ENCODE results near the gene NFKBIZ. TPM values are rescaled to one million over a fixed set of nuclear protein-coding genes. Genes with fewer than 3 reads are reported as not detected.
"Not testable (repeated sequence)": the region's sequence is repeated elsewhere in the genome, so short reads cannot be mapped to it uniquely, and the experiment has no call there.

NFKBIZ gene
- total RNA-seq, 2 donors from 2014 or later, result 26.6 to 28.7 TPM

DNA sequence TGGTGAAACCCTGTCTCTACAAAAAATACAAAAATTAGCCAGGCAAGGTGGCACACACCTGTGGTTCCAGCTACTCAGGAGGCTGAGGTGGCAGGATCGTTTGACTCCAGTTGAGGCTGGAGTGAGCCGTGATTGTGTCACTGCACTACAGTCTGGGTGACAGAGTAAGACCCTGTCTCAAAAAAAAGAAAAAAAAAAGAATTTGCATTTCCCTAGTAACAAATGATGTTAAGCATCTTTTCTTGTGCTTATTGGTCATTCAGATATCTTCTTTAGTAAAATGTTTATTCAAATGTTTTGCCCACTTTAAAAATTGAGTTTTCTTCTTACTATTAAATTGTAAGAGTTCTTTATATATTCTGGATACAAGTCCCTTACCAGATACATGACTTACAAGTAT is 48.7 kb downstream of the NFKBIZ start:
- Histone ChIP-seq H3K4me1 (no peaks in the 10 kb centered on the region), H3K36me3 (no peaks in the 10 kb centered on the region), H3K4me3 (no peak overlapping the region), H3K9me3 (no peaks in the 10 kb centered on the region), H3K27ac (no peak overlapping the region), H3K27me3 (no peaks in the 10 kb centered on the region)
- TF ChIP-seq, protein P1, sequence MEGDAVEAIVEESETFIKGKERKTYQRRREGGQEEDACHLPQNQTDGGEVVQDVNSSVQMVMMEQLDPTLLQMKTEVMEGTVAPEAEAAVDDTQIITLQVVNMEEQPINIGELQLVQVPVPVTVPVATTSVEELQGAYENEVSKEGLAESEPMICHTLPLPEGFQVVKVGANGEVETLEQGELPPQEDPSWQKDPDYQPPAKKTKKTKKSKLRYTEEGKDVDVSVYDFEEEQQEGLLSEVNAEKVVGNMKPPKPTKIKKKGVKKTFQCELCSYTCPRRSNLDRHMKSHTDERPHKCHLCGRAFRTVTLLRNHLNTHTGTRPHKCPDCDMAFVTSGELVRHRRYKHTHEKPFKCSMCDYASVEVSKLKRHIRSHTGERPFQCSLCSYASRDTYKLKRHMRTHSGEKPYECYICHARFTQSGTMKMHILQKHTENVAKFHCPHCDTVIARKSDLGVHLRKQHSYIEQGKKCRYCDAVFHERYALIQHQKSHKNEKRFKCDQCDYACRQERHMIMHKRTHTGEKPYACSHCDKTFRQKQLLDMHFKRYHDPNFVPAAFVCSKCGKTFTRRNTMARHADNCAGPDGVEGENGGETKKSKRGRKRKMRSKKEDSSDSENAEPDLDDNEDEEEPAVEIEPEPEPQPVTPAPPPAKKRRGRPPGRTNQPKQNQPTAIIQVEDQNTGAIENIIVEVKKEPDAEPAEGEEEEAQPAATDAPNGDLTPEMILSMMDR (IDR thresholded peaks at IDR 0.05), result no peak
- DNase-seq (ENCODE audit: low spot score), result no peak

DNA sequence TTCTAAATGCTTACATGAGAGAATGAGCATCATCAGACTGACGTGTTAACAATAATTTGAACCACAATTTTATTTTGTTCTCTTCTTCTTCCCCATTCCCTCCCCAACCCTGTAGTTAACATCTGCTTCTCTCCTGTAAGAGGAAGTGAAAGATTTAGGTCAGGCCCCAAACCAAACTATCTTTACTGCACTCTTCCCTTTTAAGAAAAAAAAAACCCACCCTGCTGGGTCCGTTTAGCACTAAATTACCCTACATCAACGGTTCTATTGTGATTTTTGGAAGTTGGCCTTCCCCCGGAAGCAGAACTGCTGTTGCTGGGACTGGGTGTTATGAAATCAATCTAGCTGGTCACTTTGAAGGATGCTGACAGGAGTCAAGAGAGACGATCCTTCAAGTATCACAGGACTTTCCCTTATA is 49.4 kb downstream of the NFKBIZ start:
- Histone ChIP-seq H3K4me3 (no peak overlapping the region), H3K4me1 (no peaks in the 10 kb centered on the region), H3K9me3 (no peaks in the 10 kb centered on the region), H3K36me3 (no peaks in the 10 kb centered on the region), H3K27ac (no peak overlapping the region), H3K27me3 (no peaks in the 10 kb centered on the region)
- DNase-seq (ENCODE audit: low spot score), result no peak
- TF ChIP-seq, protein P1 (IDR thresholded peaks at IDR 0.05), result no peak

DNA sequence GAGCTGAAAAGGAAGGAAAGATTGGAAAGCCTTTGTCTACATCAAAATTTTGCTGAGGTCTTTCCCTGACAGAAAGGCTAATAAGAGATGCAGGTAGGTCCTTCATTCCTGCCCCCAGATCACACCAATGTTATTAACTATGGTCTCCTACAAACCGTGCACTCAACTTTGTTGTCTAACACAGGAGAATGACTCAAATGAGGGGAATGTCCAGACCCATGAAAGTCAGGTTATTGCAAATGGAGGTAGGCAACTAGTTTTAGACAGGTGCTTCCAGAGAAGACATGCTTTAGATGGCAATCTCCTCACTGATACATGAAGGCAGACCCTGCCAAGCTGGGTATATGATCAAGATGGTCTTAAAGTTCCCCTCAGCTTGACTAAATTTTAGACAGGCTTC is 51.0 kb downstream of the NFKBIZ start:
- Histone ChIP-seq H3K27ac (no peak overlapping the region), H3K9me3 (no peaks in the 10 kb centered on the region)
- DNase-seq (ENCODE audit: low spot score), result no peak

DNA sequence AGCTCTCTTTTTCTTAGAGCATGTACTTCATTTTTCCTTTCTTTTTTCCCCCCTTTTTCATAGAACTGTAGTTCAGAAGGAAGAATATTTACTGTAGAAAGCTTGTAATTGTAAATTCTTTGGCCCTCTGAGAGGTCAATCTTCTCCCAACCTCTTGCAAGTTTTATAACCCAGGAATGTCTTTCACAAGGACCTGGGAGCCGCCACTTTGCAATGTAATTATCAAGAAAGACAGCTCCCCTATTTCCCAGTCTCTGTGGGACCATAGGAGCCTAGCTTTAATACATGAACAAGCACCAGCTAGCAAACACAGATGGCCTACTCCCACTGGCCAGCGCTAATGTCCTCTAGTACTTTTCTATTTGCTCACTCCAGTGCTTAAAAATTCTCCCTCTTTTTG is 51.4 kb downstream of the NFKBIZ start:
- Histone ChIP-seq H3K4me3 (no peak overlapping the region), H3K36me3 (no peaks in the 10 kb centered on the region), H3K4me1 (no peaks in the 10 kb centered on the region), H3K27me3 (no peaks in the 10 kb centered on the region), H3K27ac (no peak overlapping the region), H3K9me3 (no peaks in the 10 kb centered on the region)
- no peak for DNase-seq (ENCODE audit: low spot score)
- TF ChIP-seq, protein P1 (IDR thresholded peaks at IDR 0.05), result no peak

More for the DNA sequence above, 51.0 kb downstream of the NFKBIZ start:
- no peaks in the 10 kb centered on the region for H3K36me3 ChIP-seq
- H3K4me3 ChIP-seq, result no peak overlapping the region
- H3K27me3 ChIP-seq, result no peaks in the 10 kb centered on the region
- no peaks in the 10 kb centered on the region for H3K4me1 ChIP-seq
- TF ChIP-seq, protein P1 (IDR thresholded peaks at IDR 0.05), result no peak

DNA sequence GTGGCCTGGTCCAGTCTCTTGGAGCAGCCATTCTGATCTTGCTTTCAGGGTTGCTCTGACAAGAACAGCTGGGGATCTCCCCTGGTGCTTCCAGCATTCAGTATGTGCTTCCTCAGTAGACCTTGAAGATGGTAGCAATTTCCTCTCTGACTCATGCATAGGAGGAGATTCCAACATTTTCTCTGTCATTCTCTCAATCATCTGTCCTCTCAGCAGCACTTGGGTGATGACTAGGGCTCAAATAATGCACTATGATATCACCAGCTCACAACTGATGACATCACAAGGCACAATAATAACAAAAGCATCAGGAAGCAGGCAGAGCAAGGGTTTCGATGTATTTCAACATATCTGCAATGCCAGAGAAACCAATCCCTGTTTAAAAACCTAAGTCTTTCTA is 52.7 kb downstream of the NFKBIZ start:
- Histone ChIP-seq H3K4me3 (no peak overlapping the region), H3K4me1 (no peaks in the 10 kb centered on the region), H3K27ac (no peak overlapping the region), H3K27me3 (no peaks in the 10 kb centered on the region), H3K36me3 (no peaks in the 10 kb centered on the region), H3K9me3 (no peaks in the 10 kb centered on the region)
- TF ChIP-seq, protein P1 (IDR thresholded peaks at IDR 0.05), result no peak
- DNase-seq (ENCODE audit: low spot score), result no peak

DNA sequence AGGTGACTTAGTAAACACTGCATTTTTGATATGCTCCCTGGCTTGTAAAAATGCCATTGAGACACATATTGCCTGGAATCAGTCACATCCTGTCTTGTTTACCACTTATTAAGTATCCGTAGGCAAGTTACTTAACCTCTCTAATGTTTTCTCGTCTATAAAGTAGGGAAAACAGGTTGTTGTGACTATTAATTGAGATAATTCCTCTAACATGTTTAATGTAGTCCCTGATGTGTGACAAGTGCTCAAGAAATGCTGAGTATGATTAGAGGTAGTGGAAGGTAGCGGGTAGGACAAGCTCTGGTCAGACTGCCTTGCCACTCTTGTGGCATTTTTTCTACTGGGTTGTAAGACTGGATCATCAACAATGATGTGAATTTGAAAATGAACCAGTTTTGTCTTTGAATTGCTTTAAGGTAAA is 54.1 kb downstream of the NFKBIZ start:
- H3K27ac ChIP-seq, result no peak overlapping the region
- H3K4me1 ChIP-seq, result no peaks in the 10 kb centered on the region
- TF ChIP-seq, protein P1 (IDR thresholded peaks at IDR 0.05), result no peak
- no peaks in the 10 kb centered on the region for H3K36me3 ChIP-seq
- H3K27me3 ChIP-seq, result no peaks in the 10 kb centered on the region
- no peak overlapping the region for H3K4me3 ChIP-seq
- DNase-seq (ENCODE audit: low spot score), result no peak
- H3K9me3 ChIP-seq, result no peaks in the 10 kb centered on the region

DNA sequence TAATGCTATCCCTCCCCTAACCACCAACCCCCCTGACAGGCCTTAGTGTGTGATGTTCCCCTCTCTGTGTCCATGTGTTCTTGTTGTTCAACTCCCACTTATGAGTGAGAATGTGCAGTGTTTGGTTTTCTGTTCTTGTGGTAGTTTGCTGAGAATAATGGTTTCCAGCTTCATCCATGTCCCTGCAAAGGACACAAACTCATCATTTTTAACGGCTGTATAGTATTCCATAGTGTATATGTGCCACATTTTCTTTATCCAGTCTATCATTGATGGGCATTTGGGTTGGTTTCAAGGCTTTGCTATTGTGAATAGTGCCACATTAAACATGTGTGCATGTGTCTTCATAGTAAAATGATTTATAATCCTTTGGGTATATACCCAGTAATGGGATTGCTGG is 56.3 kb downstream of the NFKBIZ start:
- H3K36me3 ChIP-seq; H3K9me3 ChIP-seq; H3K27me3 ChIP-seq; H3K27ac ChIP-seq; H3K4me3 ChIP-seq; DNase-seq (ENCODE audit: low spot score); H3K4me1 ChIP-seq: not testable (repeated sequence)

Data from right atrium auricular region (tissue), 2 donors.